ENCODE measurements around the gene RLN3. TPM values are rescaled to one million over a fixed set of nuclear protein-coding genes. Genes with fewer than 3 reads are reported as not detected.

Gene RLN3
- total RNA-seq, 1 experiment from 2014 or later = not detected

GRCh38 chr19:14072535-14073260 lies 44.8 kb downstream of the RLN3 start, which contains the start of gene MISP3:
Gene MISP3 (plus strand): TSS chr19:14072786. CDS start chr19:14073310, 524 bp downstream.
- Histone ChIP-seq H4K20me1 (ENCODE audit: low read length) (no peaks in the 10 kb centered on the region), H3K79me2 (ENCODE audit: low read length) (peaks cover 13% of the 10 kb centered on the region; the same call in 1 of the 2 replicates), H3K27ac (ENCODE audit: low read length) (no peak within 1 kb of the TSS), H3K9ac (ENCODE audit: low read length) (peak within 1 kb of the TSS; percentile 38; the same call in 1 of the 2 replicates), H2AFZ (ENCODE audit: low read length) (peak within 1 kb of the TSS; percentile 95), H3K9me2 (replicated peaks; ENCODE audit: low read length) (no peaks in the 10 kb centered on the region), H3K9me3 (ENCODE audit: low read length) (no peaks in the 10 kb centered on the region), H3F3A (ENCODE audit: low read length, unreplicated experiment) (no peaks in the 10 kb centered on the region), H3K36me3 (ENCODE audit: low read depth, low read length) (no peaks in the 10 kb centered on the region), H3K4me1 (ENCODE audit: insufficient read depth, low read length) (peaks cover 19% of the 10 kb centered on the region), H3K4me3 (ENCODE audit: low read length) (peak within 1 kb of the TSS; percentile 77), H3K27me3 (ENCODE audit: low read length) (no peaks in the 10 kb centered on the region), H3K4me2 (ENCODE audit: low read length) (peak within 1 kb of the TSS; percentile 98)
- ATAC-seq (peak; percentile 21), DNase-seq (peak; percentile 68)
- ChIA-PET CTCF (interaction anchor here (0.5 to 1.8 kb wide), 6 partner anchors 9 to 392 kb away, joined by 3 to 13 read pairs (median 4); partner anchors contain the start of gene ASF1B), POLR2A (ENCODE audit: unreplicated experiment) (no interaction called here)
- intact Hi-C loops (cut with micrococcal nuclease) = loop anchor here (1.0 to 10.0 kb wide), 3 partner anchors 65 to 288 kb away; no protein-coding TSS in a partner anchor
- BruUV-seq (replicated peaks) = no TSS peak
- no peak for TF ChIP-seq EZH2phosphoT487 (IDR thresholded peaks at IDR 0.05; ENCODE audit: borderline replicate concordance, low read length)
- TF ChIP-seq, protein P1, sequence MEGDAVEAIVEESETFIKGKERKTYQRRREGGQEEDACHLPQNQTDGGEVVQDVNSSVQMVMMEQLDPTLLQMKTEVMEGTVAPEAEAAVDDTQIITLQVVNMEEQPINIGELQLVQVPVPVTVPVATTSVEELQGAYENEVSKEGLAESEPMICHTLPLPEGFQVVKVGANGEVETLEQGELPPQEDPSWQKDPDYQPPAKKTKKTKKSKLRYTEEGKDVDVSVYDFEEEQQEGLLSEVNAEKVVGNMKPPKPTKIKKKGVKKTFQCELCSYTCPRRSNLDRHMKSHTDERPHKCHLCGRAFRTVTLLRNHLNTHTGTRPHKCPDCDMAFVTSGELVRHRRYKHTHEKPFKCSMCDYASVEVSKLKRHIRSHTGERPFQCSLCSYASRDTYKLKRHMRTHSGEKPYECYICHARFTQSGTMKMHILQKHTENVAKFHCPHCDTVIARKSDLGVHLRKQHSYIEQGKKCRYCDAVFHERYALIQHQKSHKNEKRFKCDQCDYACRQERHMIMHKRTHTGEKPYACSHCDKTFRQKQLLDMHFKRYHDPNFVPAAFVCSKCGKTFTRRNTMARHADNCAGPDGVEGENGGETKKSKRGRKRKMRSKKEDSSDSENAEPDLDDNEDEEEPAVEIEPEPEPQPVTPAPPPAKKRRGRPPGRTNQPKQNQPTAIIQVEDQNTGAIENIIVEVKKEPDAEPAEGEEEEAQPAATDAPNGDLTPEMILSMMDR (conservative IDR thresholded peaks at IDR 0.05; ENCODE audit: low read depth, low read length) = no peak
- TF ChIP-seq EZH2 (IDR thresholded peaks at IDR 0.05; ENCODE audit: low read length, unreplicated experiment) = no peak

DNA sequence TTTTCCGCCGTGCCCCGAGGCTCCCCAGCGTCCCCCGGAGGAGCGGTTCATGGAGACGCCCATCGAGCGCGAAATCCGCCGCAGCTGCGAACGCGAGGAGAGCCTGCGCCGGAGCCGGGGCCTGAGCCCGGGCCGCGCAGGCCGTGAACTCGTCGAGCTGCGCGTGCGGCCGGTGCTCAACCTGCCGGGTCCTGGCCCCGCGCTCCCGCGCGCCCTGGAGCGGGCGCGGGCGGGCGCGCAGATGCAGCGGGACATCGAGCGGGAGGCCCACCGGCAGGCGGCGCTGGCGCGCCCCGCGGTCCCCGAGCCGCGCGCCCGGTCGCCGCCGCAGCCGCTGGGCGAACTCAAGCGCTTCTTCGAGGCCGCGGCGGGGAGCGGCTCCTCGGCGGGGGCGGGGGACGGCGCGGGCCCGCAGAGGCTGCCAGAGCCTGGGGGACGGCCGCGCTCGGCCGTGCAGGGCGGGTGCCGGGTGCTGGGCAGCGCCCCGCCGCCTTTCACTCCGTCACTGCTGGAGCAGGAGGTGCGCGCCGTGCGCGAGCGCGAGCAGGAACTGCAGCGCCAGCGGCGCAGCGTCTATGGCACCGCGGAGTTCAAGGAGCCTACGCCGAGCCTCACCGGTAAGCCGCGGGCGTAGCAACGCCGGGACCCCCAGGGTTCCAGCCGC lies 45.4 kb downstream of the RLN3 start:
- peak; percentile 80 for DNase-seq
- Histone ChIP-seq H3K4me2 (ENCODE audit: low read length) (peak overlapping the region; percentile 98), H3K4me1 (ENCODE audit: insufficient read depth, low read length) (peaks cover 19% of the 10 kb centered on the region), H3K9me2 (replicated peaks; ENCODE audit: low read length) (no peaks in the 10 kb centered on the region), H3K36me3 (ENCODE audit: low read depth, low read length) (no peaks in the 10 kb centered on the region), H3K4me3 (ENCODE audit: low read length) (peak overlapping the region; percentile 77), H3K9me3 (ENCODE audit: low read length) (no peaks in the 10 kb centered on the region), H3F3A (ENCODE audit: low read length, unreplicated experiment) (no peaks in the 10 kb centered on the region), H3K27me3 (ENCODE audit: low read length) (no peaks in the 10 kb centered on the region), H3K9ac (ENCODE audit: low read length) (peak overlapping the region; percentile 38), H2AFZ (ENCODE audit: low read length) (peak overlapping the region; percentile 95), H3K27ac (ENCODE audit: low read length) (no peak overlapping the region), H3K79me2 (ENCODE audit: low read length) (peaks cover 13% of the 10 kb centered on the region; the same call in 1 of the 2 replicates), H4K20me1 (ENCODE audit: low read length) (no peaks in the 10 kb centered on the region)
- peak; percentile 56 for ATAC-seq
- BruUV-seq (replicated peaks) = no TSS peak
- CTCF ChIA-PET = interaction anchor here (0.5 to 1.1 kb wide), 3 partner anchors 9 to 393 kb away, joined by 3 to 7 read pairs (median 5); no protein-coding TSS in a partner anchor
- intact Hi-C loops (cut with micrococcal nuclease) = loop anchor here (1.0 to 10.0 kb wide), 3 partner anchors 64 to 289 kb away; no protein-coding TSS in a partner anchor
- TF ChIP-seq, protein P1 (conservative IDR thresholded peaks at IDR 0.05; ENCODE audit: low read depth, low read length) = 0 out of 2 replicates have a peak, but pooled peaks have one; percentile 27
- no peak for TF ChIP-seq EZH2phosphoT487 (IDR thresholded peaks at IDR 0.05; ENCODE audit: borderline replicate concordance, low read length)
- POLR2A ChIA-PET (ENCODE audit: unreplicated experiment) = no interaction called here

All from PC-3 (cell line).